ENCODE measurements around the gene TBC1D9B.

The TBC1D9B gene

DNA sequence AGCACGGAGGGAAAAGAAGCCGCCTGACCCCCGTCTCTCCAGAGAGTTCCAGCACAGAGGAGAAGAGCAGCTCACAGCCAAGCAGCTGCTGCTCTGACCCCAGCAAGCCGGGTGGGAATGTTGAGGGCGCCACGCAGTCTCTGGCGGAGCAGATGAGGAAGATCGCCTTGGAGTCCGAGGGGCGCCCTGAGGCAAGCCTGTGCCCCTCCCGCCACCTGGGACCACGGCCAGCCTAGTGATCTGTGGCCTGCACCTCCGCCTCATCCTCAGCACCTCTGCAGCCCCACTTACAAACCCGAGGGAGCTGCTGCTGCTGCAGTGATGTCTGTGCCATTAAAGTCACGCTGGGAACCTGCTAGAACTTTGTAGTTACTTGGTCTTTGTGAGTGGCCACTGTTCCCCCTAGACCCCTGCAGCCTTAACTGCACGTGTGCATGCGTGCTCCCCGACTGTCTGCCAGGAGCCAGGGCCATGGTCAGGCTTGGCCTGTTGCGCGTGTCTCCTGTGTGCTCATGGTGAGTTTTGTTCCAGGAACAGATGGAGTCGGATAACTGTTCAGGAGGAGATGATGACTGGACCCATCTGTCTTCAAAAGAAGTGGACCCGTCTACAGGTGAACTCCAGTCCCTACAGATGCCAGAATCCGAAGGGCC, 74.5 kb downstream of the TBC1D9B start:
- Histone ChIP-seq H3K36me3 (ENCODE audit: control insufficient read depth, low read depth, low read length) (peaks cover 72% of the 10 kb centered on the region), H3K27me3 (ENCODE audit: control insufficient read depth, insufficient read depth, low read length) (no peaks in the 10 kb centered on the region), H3K4me1 (ENCODE audit: control insufficient read depth, low read depth, low read length) (peaks cover 9% of the 10 kb centered on the region), H3K4me3 (ENCODE audit: low read length) (no peak overlapping the region), H3K9ac (ENCODE audit: low read length) (no peak overlapping the region), H3K9me3 (ENCODE audit: control insufficient read depth, low read depth, low read length) (no peaks in the 10 kb centered on the region), H3K27ac (ENCODE audit: low read length) (no peak overlapping the region)

DNA sequence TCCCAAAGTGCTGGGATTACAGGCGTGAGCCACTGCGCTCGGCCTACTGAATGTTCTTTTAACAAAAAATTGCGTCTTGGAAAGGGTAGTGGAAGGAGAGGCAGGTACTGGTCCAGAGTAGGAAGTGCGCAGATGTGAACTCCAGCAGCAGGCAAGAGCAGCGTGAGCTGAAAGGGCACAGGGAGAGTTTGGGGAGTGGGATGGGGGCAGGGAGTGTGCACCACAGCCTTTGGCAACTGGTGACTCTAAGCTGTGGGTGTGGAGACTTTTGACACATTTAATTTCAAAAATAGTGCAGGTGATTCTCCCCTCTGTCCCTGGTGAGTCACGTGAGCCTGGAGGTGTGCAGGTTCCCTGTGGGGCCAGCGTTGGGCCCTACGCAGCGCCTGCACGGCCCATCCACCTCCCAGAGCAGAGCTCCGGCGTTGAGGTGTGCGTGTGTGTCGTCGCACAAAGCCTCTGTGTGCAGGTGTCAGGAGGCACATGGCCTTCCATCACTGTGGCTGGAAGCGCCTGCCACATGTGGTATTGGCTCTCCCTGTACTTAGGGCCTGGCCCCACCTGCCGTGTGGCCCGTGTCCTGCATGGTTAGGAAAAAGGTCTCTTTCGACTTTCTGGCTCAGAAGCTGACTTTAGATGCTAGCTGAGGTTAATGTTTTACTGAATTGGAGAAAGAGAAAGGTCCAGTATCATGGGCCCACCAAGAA, 75.5 kb downstream of the TBC1D9B start:
- Histone ChIP-seq H3K27ac (ENCODE audit: low read length) (no peak overlapping the region), H3K4me1 (ENCODE audit: control insufficient read depth, low read depth, low read length) (peaks cover 9% of the 10 kb centered on the region), H3K9me3 (ENCODE audit: control insufficient read depth, low read depth, low read length) (no peaks in the 10 kb centered on the region), H3K4me3 (ENCODE audit: low read length) (no peak overlapping the region), H3K36me3 (ENCODE audit: control insufficient read depth, low read depth, low read length) (peaks cover 70% of the 10 kb centered on the region), H3K27me3 (ENCODE audit: control insufficient read depth, insufficient read depth, low read length) (no peaks in the 10 kb centered on the region), H3K9ac (ENCODE audit: low read length) (no peak overlapping the region)

DNA sequence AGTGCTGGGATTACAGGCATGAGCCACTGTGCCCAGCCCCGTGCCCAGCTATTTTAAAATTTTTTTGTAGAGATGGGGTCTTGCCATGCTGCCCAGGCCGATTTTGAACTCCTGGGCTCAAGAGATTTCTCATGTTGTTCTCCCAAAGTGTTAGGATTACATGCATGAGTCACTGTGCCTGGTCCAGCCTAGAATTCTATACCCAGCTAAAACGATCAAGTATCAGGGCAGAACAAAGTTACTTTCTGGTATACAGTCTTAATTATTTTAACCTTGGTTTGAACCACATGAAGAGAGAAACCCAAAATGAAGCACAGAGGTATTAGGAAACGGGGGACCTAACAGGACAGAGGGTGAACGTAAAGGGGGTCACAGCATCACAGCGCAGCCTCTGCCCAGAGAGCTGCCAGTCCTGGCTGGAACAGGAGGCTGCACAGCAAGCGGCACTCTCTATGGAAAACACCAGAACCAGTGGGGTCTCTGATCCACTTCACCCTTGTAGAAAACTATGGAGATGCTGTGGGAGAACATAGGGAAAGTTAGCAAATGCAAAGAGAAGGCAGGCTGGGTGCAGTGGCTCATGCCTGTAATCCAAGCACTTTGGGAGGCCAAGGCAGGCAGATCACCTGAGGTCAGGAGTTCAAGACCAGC, 76.8 kb downstream of the TBC1D9B start:
- Histone ChIP-seq H3K27ac (ENCODE audit: low read length) (no peak overlapping the region), H3K36me3 (ENCODE audit: control insufficient read depth, low read depth, low read length) (peaks cover 69% of the 10 kb centered on the region), H3K4me3 (ENCODE audit: low read length) (no peak overlapping the region), H3K9me3 (ENCODE audit: control insufficient read depth, low read depth, low read length) (no peaks in the 10 kb centered on the region), H3K27me3 (ENCODE audit: control insufficient read depth, insufficient read depth, low read length) (no peaks in the 10 kb centered on the region), H3K9ac (ENCODE audit: low read length) (no peak overlapping the region), H3K4me1 (ENCODE audit: control insufficient read depth, low read depth, low read length) (peaks cover 9% of the 10 kb centered on the region)

DNA sequence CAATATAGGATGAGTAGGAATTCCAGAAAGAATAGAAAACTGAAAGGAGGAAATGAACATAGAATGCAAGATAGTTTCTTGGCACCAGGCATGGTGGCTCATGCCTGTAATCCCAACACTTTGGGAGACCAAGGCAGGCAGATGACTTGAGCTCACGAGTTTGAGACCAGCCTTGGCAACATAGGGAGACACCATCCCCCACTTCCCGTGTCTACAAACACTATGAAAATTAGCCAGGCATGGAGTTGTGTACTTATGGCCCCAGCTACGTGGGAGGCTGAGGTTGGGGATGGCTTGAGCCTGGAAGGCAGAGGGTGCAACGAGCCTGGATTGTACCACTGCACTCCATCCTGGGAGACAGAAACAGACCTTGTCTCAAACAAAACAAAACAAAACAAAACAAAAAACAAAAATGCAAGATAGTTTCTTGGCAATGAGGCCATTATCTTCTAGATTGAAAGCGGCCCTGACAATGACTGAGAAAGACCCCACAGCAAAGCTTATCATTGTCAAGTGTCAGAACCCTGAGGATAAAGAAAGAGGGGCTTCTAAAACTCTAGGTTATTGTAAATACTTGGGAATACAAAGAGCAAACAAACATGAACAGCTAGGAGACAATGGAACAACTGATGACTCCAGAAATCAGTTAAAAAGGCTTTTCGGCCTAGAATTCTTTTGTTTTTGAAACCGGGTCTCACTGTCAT, 77.8 kb downstream of the TBC1D9B start:
- H3K9me3 ChIP-seq (ENCODE audit: control insufficient read depth, low read depth, low read length): no peaks in the 10 kb centered on the region
- no peak overlapping the region for H3K9ac ChIP-seq (ENCODE audit: low read length)
- no peak overlapping the region for H3K27ac ChIP-seq (ENCODE audit: low read length)
- H3K4me1 ChIP-seq (ENCODE audit: control insufficient read depth, low read depth, low read length): peaks cover 9% of the 10 kb centered on the region
- no peaks in the 10 kb centered on the region for H3K27me3 ChIP-seq (ENCODE audit: control insufficient read depth, insufficient read depth, low read length)
- peaks cover 77% of the 10 kb centered on the region for H3K36me3 ChIP-seq (ENCODE audit: control insufficient read depth, low read depth, low read length)
- H3K4me3 ChIP-seq (ENCODE audit: low read length): no peak overlapping the region

DNA sequence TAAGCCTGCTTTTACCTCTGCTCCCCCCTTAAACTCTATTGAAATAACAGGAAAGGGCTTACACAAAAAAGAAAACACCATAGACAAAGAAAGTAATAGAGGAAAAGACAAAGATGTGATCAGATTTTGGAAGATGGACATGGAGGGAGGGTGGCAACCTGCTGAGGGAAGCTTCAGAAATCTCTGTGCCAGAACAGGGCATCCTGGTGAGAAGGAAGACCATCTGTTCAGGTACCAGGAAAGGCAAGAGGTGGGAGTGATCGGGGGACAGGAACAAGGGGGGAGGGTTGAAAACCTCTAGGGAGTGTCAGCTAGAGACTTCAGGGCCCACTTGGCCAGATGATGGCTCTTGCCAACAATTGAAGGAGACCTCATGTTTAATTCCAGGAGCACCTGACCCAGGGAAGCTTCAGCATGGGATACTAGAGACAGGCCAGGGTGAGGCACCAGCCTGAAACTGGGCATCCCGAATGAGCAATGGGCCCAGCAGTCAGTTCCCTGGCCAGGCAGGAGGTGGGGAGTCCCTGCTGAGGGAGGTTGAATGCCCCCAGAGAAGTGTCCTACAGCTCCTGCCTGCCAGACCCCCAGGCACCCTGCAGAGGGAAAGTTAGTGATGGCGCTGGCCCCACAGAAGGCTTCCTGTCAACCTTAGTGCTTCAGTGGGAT, 78.8 kb downstream of the TBC1D9B start:
- no peak overlapping the region for H3K4me3 ChIP-seq (ENCODE audit: low read length)
- no peak overlapping the region for H3K9ac ChIP-seq (ENCODE audit: low read length)
- peaks cover 86% of the 10 kb centered on the region for H3K36me3 ChIP-seq (ENCODE audit: control insufficient read depth, low read depth, low read length)
- H3K27me3 ChIP-seq (ENCODE audit: control insufficient read depth, insufficient read depth, low read length): no peaks in the 10 kb centered on the region
- H3K27ac ChIP-seq (ENCODE audit: low read length): no peak overlapping the region
- no peaks in the 10 kb centered on the region for H3K9me3 ChIP-seq (ENCODE audit: control insufficient read depth, low read depth, low read length)
- peaks cover 9% of the 10 kb centered on the region for H3K4me1 ChIP-seq (ENCODE audit: control insufficient read depth, low read depth, low read length)

DNA sequence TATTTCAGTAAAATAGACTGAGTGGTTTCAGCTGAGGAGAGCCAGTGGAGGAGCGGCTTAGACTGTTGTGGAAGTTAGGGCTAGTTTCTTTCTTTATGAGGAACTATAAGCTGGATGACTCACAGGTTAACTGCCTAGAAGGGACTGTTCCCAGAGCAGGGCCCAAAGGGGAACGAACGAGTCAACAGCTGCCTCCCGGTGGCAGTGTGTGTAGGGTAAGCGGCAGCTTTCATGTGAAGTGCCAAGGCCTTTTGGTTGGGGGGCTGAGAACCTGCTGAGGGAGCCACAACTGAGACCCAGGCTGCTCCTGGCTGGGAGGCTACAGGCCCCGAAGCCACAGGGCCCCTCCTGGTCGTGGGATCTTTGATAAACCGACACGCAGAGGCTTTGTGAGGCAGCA, 80.0 kb downstream of the TBC1D9B start:
- peaks cover 9% of the 10 kb centered on the region for H3K4me1 ChIP-seq (ENCODE audit: control insufficient read depth, low read depth, low read length)
- H3K27ac ChIP-seq (ENCODE audit: low read length): no peak overlapping the region
- H3K36me3 ChIP-seq (ENCODE audit: control insufficient read depth, low read depth, low read length): peaks cover 84% of the 10 kb centered on the region
- H3K4me3 ChIP-seq (ENCODE audit: low read length): no peak overlapping the region
- no peak overlapping the region for H3K9ac ChIP-seq (ENCODE audit: low read length)
- no peaks in the 10 kb centered on the region for H3K9me3 ChIP-seq (ENCODE audit: control insufficient read depth, low read depth, low read length)
- no peaks in the 10 kb centered on the region for H3K27me3 ChIP-seq (ENCODE audit: control insufficient read depth, insufficient read depth, low read length)

DNA sequence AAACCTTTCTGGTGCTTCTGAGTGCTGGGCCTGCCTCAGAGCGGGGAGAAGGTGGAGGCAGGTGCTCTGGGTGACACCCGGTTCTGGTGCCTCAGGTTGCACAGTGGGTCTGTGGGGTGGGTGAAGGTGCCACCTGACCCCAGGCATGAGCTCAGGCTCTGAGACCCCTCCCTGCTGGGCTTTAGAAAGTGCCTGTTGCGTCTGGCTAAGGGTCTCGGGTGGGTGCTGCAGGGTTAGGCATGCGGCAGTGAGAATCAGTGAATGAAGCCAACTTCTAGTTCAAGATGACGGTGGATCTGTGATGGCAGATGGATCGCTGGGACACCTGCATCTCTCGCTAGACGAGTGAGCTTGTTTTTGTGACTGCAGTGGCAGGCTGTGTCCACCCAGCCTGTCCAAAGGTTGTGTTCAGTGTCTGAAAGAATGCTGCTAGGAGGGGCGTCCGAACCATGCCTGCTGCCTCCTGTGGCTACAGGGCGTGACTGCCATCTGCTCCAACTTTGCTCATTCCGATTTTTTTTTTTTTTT, 82.0 kb downstream of the TBC1D9B start:
- Histone ChIP-seq H3K4me3 (ENCODE audit: low read length) (no peak overlapping the region), H3K9me3 (ENCODE audit: control insufficient read depth, low read depth, low read length) (no peaks in the 10 kb centered on the region), H3K27me3 (ENCODE audit: control insufficient read depth, insufficient read depth, low read length) (no peaks in the 10 kb centered on the region), H3K36me3 (ENCODE audit: control insufficient read depth, low read depth, low read length) (peaks cover 68% of the 10 kb centered on the region), H3K27ac (ENCODE audit: low read length) (no peak overlapping the region), H3K9ac (ENCODE audit: low read length) (no peak overlapping the region), H3K4me1 (ENCODE audit: control insufficient read depth, low read depth, low read length) (peaks cover 17% of the 10 kb centered on the region)

DNA sequence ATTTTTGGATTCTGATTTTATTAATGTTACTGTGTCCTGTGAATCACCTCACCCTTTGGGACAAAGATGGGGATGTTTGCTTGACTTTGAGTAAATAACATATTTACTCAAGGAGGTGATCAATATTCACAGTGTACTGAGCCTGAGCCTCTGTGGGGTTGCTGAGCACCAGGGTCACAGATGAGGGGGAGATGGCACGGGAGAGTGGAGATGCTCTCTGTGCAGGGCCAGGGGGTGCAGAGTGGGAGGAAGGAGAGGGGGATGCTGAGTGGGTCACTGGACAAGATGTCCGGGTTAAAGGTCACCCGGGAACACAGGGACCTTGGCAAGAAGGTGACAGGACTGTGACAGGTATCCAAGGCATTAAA, 83.0 kb downstream of the TBC1D9B start:
- Histone ChIP-seq H3K9ac (ENCODE audit: low read length) (no peak overlapping the region), H3K27ac (ENCODE audit: low read length) (no peak overlapping the region), H3K4me1 (ENCODE audit: control insufficient read depth, low read depth, low read length) (peaks cover 25% of the 10 kb centered on the region), H3K27me3 (ENCODE audit: control insufficient read depth, insufficient read depth, low read length) (peaks cover 2% of the 10 kb centered on the region), H3K4me3 (ENCODE audit: low read length) (no peak overlapping the region), H3K36me3 (ENCODE audit: control insufficient read depth, low read depth, low read length) (peaks cover 58% of the 10 kb centered on the region), H3K9me3 (ENCODE audit: control insufficient read depth, low read depth, low read length) (no peaks in the 10 kb centered on the region)

DNA sequence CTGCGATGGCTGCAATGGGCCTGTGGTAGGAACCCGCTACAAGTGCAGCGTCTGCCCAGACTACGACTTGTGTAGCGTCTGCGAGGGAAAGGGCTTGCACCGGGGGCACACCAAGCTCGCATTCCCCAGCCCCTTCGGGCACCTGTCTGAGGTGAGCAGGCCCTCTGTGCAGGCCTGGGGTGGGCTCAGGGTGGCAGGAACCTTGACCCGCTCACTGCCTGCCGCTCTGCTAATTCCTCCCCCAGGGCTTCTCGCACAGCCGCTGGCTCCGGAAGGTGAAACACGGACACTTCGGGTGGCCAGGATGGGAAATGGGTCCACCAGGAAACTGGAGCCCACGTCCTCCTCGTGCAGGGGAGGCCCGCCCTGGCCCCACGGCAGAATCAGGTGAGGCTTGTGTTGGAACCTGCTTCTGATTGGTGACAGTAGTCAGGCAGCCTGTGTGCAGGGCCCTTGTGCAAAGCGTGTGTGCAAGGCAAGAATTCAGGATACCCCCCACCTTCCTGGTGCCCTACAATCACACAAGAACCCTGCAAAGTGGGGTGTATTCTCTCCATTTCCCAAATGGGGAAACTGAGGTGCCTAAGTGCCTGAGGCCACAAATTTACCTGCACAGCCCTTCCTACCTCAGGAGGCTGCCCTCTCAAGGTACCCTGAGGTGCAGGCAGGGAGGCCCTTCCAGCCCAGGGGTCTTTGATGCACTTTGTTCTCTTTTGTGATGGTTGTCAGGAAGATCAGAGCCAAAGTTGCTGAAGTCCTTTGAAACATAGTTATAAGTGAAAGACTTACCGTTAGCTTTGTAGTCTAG, 83.6 kb downstream of the TBC1D9B start:
- Histone ChIP-seq H3K9ac (ENCODE audit: low read length) (no peak overlapping the region), H3K27me3 (ENCODE audit: control insufficient read depth, insufficient read depth, low read length) (peaks cover 3% of the 10 kb centered on the region), H3K4me1 (ENCODE audit: control insufficient read depth, low read depth, low read length) (peaks cover 27% of the 10 kb centered on the region), H3K4me3 (ENCODE audit: low read length) (no peak overlapping the region), H3K36me3 (ENCODE audit: control insufficient read depth, low read depth, low read length) (peaks cover 55% of the 10 kb centered on the region), H3K27ac (ENCODE audit: low read length) (no peak overlapping the region), H3K9me3 (ENCODE audit: control insufficient read depth, low read depth, low read length) (no peaks in the 10 kb centered on the region)

DNA sequence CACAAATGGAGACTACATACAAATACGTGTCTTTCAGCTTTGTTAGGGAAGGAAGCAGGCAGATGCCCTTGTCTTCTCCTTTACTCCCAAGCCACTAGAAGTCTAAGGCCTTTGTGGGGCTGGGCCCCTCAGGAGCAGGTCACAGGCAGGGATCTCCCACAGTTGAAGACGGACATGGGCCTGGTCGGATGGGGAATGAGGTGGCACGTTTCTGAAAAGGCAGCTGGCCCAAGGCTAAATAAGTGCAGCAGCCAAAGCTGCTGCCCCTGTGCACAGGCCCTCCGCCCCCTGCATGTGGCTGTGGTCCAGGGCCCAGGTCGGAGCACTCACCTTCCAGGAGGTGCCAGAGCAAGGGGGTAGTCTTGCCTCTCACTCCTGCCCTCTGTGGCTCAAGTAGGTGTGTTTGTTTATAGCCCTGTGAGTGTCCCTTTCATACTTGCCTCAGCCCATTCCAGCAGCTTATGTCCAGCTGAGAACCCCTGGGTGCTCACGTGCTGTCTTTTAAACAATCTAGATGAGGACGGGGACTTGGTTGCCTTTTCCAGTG, 85.2 kb downstream of the TBC1D9B start:
- Histone ChIP-seq H3K9me3 (ENCODE audit: control insufficient read depth, low read depth, low read length) (no peaks in the 10 kb centered on the region), H3K36me3 (ENCODE audit: control insufficient read depth, low read depth, low read length) (peaks cover 45% of the 10 kb centered on the region), H3K4me3 (ENCODE audit: low read length) (peak overlapping the region; percentile 52), H3K27ac (ENCODE audit: low read length) (no peak overlapping the region), H3K4me1 (ENCODE audit: control insufficient read depth, low read depth, low read length) (peaks cover 27% of the 10 kb centered on the region), H3K27me3 (ENCODE audit: control insufficient read depth, insufficient read depth, low read length) (peaks cover 9% of the 10 kb centered on the region), H3K9ac (ENCODE audit: low read length) (no peak overlapping the region)

All from iPS-18a (cell line).